Glutamatergic neuron (in vitro differentiated cells): Measurements from ENCODE around the gene PROCA1. TPM values are rescaled to one million over a fixed set of nuclear protein-coding genes. Genes with fewer than 3 reads are reported as not detected.
A peak's percentile ranks its signal among the peaks of the same experiment; 100 is the strongest.
"Not testable (repeated sequence)": the region's sequence is repeated elsewhere in the genome, so short reads cannot be mapped to it uniquely, and the experiment has no call there.

ENCODE experiments used
- DNase-seq: peaks from one replicate; pipeline ENCODE4 v3.0.0; 2022
- H3K27ac Mint-ChIP-seq: one replicate; pipeline ENCODE4 v1.8.0; 2020; ENCODE audit warnings: mild to moderate bottlenecking, mixed read lengths, inconsistent platforms; ENCODE audit not compliant: unreplicated experiment
- H3K27me3 Mint-ChIP-seq: one replicate; pipeline ENCODE4 v1.8.0; 2020; ENCODE audit warnings: mild to moderate bottlenecking, moderate library complexity, mixed read lengths, inconsistent platforms; ENCODE audit not compliant: unreplicated experiment
- H3K36me3 Mint-ChIP-seq: one replicate; pipeline ENCODE4 v1.8.0; 2020; ENCODE audit warnings: mild to moderate bottlenecking, mixed read lengths, inconsistent platforms; ENCODE audit not compliant: unreplicated experiment
- H3K4me1 Mint-ChIP-seq: one replicate; pipeline ENCODE4 v1.8.0; 2020; ENCODE audit warnings: mild to moderate bottlenecking, low read depth, mixed read lengths, inconsistent platforms; ENCODE audit not compliant: unreplicated experiment
- H3K4me3 Mint-ChIP-seq: one replicate; pipeline ENCODE4 v1.8.0; 2020; ENCODE audit warnings: mild to moderate bottlenecking, mixed read lengths, inconsistent platforms; ENCODE audit not compliant: unreplicated experiment
- H3K9me3 Mint-ChIP-seq: one replicate; pipeline ENCODE4 v1.8.0; 2020; ENCODE audit warnings: mild to moderate bottlenecking, moderate library complexity, mixed read lengths, inconsistent platforms; ENCODE audit not compliant: unreplicated experiment
- CTCF ChIP-seq: fragments of 200-600 bp; sonication (generic); IDR thresholded peaks from one replicate; pipeline ENCODE4 v1.5.0; 2021; ENCODE audit not compliant: partially characterized antibody, unreplicated experiment
- total RNA-seq: library from RNA; stranded (reverse); fragmentation: NEBNext Ultra II Directional; extraction: Animal tissue kit (Norgen Biotek cat#: 25700); gene quantifications from one replicate; pipeline ENCODE4 v1.2.1, GENCODE V29; 2021; ENCODE audit not compliant: unreplicated experiment

The PROCA1 gene
- total RNA-seq, 1 donor from 2014 or later: 36.5 TPM

DNA sequence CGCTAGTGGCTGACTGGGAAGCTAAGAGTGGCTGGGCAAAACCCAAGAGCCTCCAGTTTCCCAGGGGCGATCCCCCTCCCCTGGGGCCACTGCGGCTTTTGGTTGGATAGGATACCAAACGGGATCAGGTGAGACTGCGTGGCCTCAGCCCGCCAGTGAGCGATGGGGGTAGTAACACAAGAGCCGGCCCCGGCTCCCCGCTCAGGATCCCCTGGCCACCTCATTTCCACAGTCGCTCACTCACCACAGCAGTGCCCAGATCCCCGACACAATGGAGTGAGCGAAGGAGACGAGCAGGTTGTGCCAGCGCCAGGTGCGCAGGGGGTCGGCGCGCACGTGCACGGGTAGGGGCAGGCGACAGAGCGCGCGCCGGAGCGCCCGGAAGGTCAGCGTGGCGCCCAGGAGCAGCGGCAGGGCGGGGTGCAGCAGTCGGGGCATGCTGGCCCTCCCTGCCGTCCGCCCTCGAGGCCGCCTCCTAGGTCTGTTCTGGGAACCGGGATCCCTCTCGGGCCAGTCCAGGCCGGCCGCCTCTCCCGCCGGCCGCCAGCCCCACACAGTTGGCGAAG, 14.1 kb upstream of the PROCA1 start:
- peaks cover 8% of the 10 kb centered on the region for H3K36me3 Mint-ChIP-seq
- H3K9me3 Mint-ChIP-seq: peaks cover 20% of the 10 kb centered on the region
- no peak for TF ChIP-seq CTCF
- peak overlapping the region; percentile 91 for H3K27ac Mint-ChIP-seq
- peak overlapping the region; percentile 94 for H3K4me3 Mint-ChIP-seq
- peaks cover 19% of the 10 kb centered on the region for H3K27me3 Mint-ChIP-seq
- peaks cover 18% of the 10 kb centered on the region for H3K4me1 Mint-ChIP-seq
- peak; percentile 58 for DNase-seq

- no peak for TF ChIP-seq CTCF
- Mint-ChIP-seq H3K9me3 (peaks cover 24% of the 10 kb centered on the region), H3K4me1 (peaks cover 22% of the 10 kb centered on the region), H3K27ac (peak overlapping the region; percentile 91), H3K36me3 (peaks cover 8% of the 10 kb centered on the region), H3K4me3 (peak overlapping the region; percentile 94), H3K27me3 (peaks cover 23% of the 10 kb centered on the region)
- DNase-seq: no peak
Measured at GRCh38 chr17:28725166-28725659, 13.5 kb upstream of the PROCA1 start.

DNA sequence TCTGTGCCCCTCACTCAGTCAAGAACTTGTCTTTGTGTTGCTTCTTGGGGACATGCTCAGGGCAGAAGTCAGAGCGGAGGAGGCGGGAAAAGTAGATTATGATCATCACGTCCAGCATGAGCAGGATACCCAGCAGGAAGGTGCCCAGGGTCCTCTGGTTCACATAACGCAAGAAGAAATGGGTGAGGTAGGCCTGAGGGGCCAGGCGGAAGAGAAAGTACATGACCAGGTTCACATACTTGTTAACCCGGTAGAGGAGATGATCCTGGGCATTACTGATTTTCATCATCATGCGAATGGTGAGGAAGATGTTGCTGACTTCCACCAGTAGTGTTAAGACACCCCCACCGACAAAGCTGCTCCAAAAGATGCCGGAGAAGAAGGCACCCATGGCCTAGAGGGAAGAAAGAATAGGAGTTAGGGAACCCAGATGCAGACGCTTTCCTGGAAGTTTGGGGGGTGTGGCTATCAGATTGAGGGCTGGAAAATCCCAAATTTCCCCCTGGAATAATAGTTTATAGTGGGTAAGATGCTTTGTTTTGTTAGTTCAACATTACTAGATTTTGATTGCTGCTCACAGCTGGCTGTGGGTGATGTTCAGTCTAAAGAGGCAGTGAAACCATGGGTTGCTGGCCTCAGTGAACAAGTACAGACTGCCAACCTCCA, 12.9 kb upstream of the PROCA1 start:
- H3K36me3 Mint-ChIP-seq: peaks cover 8% of the 10 kb centered on the region
- H3K9me3 Mint-ChIP-seq: peaks cover 22% of the 10 kb centered on the region
- peaks cover 26% of the 10 kb centered on the region for H3K27me3 Mint-ChIP-seq
- peak overlapping the region; percentile 94 for H3K4me3 Mint-ChIP-seq
- H3K4me1 Mint-ChIP-seq: peaks cover 22% of the 10 kb centered on the region
- peak overlapping the region; percentile 91 for H3K27ac Mint-ChIP-seq
- TF ChIP-seq CTCF: no peak
- DNase-seq: no peak

- H3K27me3 Mint-ChIP-seq: peaks cover 29% of the 10 kb centered on the region
- not testable (repeated sequence) for H3K36me3 Mint-ChIP-seq, DNase-seq
- peaks cover 24% of the 10 kb centered on the region for H3K4me1 Mint-ChIP-seq
- H3K9me3 Mint-ChIP-seq: peaks cover 24% of the 10 kb centered on the region
- H3K4me3 Mint-ChIP-seq: peak overlapping the region; percentile 94
- peak overlapping the region; percentile 91 for H3K27ac Mint-ChIP-seq
Measured at GRCh38 chr17:28723836-28724499, 12.3 kb upstream of the PROCA1 start.

GRCh38 chr17:28723159-28723835, 11.6 kb upstream of the PROCA1 start:
- no peak for TF ChIP-seq CTCF
- H3K4me1 Mint-ChIP-seq: peaks cover 27% of the 10 kb centered on the region
- DNase-seq: no peak
- peaks cover 8% of the 10 kb centered on the region for H3K36me3 Mint-ChIP-seq
- peak overlapping the region; percentile 53 for H3K27ac Mint-ChIP-seq
- peaks cover 29% of the 10 kb centered on the region for H3K27me3 Mint-ChIP-seq
- no peak overlapping the region for H3K4me3 Mint-ChIP-seq
- peaks cover 26% of the 10 kb centered on the region for H3K9me3 Mint-ChIP-seq
